GM21825 (cell line): Measurements from ENCODE around the gene LIX1.
"Not testable (repeated sequence)": the region's sequence is repeated elsewhere in the genome, so short reads cannot be mapped to it uniquely, and the experiment has no call there.

ENCODE experiments used
- ATAC-seq: cut with Tn5 transposase; IDR thresholded peaks from one replicate; pipeline ENCODE4 v1.9.1; 2021; ENCODE audit warnings: mild to moderate bottlenecking, moderate library complexity; ENCODE audit not compliant: unreplicated experiment

LIX1 gene

DNA sequence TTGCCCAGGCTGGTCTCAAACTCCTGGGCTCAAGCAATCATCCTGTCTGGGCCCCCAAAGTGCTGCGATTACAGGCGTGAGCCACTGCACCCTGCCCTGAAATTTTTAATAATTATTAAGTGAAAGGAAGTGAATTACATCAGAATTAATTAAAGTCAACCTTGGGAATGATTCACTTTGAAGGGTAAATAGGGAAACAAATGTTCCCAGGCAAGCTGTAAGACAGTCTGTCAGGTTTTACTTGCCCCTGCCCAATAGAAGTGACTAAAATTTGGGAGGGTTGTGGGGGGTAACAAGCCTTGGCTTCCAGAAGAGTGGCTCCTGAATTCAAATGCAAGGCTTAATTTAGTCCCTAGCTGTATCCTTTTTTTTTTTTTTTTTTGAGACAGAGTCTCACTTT, 1.3 kb upstream of the LIX1 start:
- ATAC-seq = no peak

DNA sequence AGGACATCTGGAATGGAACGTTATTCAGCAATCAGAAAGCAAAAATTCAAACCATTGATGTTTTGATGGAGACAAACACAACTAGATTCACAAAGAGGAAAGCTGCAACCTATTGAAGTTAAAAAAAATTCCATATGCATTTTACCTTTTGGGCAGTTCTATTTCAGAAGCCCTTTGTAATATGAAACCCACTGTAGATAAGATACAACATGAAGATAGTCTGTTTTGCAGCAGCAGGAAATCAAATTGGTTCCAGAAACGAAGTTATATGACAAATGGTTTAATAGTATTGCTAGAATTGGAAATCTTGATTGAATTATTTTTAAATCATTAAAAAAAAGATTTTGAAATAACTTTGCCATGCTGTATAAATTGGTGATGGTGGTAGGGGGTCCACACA, 872 bp downstream of the LIX1 start:
- ATAC-seq = no peak

DNA sequence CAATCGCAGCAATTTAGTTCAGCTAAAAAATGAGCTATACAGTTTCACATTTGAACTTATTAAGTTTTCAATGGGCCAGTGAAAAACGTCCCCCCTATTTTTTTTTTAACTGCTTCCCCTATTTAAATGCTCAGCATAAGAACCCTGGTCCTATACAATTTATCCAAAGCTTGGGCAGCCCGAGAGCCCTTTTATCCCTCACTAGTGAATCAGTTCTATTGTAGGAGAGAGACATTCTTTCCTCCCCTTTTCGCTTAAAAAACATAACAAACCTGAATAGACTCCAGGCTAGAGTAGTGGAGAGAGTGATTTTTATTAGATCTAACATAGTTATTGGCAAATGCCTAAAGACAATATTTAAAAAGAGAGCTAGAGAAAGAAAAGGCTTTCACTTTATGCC, 1.4 kb downstream of the LIX1 start:
- ATAC-seq = no peak

DNA sequence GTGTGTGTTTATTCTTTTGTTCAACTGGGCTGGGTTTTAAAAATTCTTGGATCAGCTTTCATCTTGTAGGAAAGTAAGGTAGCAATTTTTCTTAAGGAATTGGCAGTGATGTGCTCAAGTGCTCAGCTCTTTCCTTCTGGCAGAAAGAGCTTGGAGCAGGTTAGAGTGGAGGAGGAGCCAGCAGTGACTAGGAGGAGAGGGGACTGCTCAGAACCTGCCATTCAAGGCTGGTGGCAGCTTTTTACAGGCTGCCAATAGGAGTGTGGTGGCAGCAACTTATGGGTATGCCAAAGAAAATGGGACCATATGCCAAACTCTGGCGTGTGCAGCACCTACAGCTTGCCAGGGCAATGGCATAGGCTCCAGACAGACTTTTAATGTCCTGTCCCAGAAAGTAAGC, 2.2 kb downstream of the LIX1 start:
- not testable (repeated sequence) for ATAC-seq

DNA sequence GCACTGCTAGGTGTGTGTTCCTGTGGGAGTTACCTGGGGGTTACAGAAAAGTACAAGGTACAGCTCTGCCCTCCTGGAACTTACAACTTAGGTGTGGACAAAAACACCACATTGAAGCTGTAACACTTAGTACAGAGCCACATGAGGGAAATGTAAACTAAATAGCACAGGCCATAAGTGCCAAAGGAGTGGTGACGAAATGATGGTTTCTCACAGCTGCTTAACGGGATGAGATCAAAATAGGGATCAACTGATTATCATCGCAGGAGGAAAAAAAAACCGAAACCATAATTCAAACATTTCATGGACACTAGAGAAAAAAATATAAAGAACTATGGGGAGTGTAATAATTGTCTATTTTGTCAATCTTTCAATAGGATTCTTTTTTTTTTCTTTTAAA, 5.9 kb downstream of the LIX1 start:
- no peak for ATAC-seq

DNA sequence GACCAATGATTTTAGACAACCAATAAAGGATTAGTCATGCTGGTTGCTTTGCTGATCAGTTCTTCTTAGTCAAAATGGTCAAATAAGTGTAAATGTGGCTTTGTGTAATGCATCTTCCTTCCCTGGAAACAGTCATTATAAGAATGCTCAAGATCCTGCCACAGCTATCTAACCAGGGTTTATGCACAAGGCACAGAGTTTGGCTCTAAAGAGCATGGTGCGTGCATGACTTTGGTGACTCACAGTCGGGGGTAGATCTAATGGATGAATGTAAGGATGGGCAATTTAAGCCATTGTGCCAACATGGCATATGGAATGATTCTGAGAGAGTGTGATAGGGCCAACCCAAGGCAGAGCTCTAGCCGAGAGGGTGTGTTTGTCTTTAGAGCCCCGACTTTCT, 6.5 kb downstream of the LIX1 start:
- ATAC-seq = no peak

DNA sequence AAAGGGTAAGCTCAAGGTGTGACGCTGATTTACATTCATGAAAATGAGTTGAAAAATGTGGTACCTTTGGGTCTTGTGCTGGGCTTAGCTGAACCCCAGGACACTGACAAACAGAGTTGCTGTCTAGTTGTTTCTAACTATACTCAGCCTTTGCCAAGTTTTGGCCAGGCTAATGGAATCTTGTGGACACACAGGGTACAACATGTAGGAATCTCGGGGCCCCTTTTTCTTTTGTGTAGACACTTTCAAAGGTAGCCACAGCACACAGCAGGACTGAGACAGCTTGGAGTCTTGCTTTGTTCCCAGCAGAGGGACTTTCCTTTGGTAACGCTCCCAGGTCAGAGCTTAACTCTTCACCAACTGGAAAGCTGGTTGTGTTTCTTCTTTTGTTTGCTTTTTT, 7.8 kb downstream of the LIX1 start:
- no peak for ATAC-seq

DNA sequence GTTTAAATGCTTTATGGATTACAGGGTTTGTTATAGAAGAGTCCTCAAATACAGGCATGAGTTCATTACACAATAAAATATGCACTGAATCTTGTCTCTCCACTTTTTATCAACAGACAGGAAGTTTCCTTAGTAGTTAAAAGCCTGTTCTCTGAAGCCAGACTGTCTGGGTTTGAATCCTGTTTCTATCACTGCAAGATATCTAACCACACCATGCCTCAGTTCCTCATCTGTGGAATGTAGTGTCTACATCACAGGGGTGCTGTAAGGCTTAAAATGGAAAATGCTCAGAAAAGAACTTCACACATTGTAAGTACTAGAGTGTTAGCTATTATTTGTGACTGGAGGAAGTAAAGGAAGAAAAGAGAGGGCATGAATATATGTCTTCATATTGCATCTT, 9.3 kb downstream of the LIX1 start:
- ATAC-seq = no peak

DNA sequence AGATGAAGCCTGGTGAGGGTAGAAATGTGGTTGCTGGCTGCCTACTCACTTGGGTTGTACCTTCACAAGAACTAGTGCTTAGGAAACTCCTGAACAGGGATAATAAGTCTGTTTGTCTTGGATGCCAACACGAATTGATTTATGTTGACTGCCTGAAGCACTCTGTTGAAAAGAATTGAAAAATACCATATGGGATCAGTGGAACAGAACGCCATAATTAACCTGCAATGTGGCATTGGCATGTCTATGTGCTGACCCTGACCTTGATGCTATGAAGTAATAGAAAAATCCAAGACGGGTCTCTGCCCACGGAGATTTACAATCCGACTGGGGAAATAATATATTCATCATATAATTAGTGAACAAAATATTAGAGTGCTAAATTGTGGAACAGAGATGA, 10.5 kb downstream of the LIX1 start:
- no peak for ATAC-seq

DNA sequence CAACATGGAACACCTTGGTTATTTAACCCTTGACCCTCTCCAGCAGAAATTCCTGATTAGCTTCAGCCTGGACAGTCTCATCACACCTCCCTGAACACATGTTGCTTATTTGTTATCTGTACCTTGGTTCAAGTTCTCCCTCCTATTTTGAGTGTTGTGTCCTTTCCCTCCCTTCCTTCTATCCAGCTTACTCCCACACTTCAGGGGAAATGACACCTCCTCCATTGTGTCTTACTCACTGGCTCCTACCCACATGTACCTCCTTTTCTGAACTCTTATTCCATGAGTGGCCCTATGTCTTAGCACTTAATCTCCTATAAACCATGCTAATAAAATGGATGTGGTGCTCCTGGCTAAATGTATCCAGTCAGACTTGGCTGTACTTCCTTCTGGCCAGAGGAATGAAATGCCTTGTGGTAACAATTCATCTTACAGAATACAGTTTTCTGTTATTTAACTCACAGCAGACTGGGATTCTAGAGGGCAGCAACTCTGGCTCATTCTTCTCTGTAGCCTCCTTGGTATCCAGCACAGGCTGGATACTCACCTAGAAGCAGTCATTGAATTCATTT, 11.2 kb downstream of the LIX1 start:
- no peak for ATAC-seq

DNA sequence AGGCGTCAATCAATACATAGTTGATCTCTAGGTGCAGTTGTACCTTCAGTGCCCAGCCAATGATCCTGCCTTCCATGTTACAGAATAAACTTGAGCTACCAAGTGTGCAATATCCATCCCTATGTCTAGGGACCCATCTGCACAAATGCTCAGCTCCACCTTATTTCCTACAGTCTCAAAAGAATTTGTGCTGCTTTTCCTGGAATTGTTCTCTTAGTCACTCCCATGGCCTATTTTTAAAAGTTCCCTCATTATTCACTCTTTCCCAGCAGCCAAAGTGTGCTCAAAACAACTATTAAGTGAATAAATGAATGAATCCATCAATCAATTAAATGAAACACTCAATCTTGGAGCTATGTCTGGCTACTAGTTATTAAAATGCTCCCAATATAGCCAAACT, 14.7 kb downstream of the LIX1 start:
- ATAC-seq = no peak

DNA sequence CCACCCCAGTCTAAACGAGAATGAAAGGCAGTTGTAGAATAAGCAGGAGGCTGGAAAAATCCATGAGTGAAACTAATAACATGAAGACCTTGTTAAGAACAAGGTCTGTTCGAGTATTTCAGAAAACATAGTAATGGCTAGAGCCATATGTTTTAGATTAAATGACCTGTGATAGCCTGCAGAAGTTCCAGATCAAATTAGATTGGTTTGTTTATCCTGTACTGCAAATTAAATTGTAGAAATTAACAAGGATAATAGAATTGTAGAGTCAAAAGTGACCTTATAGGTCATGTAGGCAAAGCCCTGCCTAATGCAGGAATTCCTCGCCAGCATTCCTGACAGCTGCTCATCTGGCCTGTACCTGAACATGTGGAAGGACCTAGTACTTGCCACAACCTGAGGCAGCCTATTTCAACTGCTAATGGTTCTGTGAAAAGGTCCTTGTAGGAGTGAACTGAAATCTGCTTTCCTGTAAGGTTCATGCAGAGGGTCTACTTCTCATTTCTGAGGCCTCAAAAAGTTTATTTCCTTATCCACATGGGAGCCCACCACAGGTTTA, 17.2 kb downstream of the LIX1 start:
- ATAC-seq = no peak

DNA sequence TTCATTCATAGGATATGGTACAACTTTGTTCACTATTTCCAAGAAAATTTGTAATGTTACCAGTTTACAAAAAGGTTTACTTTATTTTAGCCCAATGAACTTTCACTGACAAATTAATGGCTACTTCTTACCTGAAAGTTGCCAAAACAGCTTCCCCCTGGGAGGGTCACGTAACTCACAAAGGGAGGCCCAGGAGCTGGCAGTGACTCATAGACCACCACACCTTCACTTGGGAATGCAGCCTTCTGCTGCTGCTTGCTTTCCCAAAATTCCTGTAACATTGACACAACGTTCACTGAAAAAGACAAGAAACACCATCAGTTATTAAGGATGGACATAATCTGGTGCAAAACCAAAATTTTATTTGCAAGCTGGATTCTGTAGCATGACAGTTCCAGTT, 18.1 kb downstream of the LIX1 start:
- ATAC-seq = no peak

DNA sequence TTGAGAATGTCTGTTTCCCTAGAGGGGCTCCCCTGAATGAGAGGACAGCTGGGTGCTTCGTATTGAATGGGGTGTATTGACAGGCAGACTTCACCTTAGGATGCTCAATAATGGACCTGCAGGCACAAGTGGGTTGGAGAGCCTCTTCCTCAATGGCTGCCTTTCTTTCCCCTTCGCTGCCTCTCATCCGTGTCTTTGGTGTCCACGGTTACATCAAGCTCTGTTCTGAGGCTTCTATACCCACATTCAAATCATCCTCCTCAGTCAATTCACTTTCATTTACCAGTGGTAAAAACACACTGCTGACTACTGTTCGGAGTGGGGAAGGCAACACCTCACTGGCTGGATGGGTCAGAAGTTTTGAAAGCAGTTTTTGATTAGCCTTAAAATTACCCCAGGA, 20.6 kb downstream of the LIX1 start:
- no peak for ATAC-seq

DNA sequence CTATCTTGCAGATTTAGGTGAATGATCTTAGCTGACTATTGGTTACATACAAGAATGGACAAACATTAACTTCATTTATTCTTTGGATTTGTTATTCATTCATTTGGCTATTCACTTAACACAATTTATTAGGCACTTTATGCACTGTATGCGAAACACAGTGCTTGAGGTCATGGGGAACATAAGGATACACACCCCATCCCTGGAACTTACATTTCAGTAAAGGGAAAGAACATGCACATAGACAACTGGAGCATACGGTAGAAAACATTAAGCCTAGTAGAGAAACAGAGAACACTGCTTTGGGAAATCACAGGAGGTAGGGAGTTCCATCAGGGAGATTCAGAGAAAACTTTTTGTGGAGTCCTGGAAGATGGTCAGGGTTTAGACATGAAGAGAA, 22.2 kb downstream of the LIX1 start:
- ATAC-seq = no peak

DNA sequence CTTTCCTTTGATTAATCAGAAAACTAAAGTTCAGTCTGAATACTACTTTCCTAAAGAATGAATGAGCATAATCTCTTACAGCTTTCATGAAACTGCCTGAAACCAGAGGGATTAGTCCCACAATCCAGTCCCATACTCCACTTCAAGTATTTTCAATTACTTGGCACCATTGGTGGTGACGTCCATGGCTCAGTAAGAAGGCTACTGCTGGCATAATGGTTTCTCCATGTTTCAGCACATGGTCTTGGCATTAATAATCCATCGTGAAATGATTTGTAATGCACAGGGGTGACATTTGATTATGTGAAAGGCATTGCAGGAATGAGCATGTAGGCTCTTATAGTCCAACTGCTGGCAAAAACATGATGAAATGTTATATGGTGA, 23.4 kb downstream of the LIX1 start:
- ATAC-seq = no peak

DNA sequence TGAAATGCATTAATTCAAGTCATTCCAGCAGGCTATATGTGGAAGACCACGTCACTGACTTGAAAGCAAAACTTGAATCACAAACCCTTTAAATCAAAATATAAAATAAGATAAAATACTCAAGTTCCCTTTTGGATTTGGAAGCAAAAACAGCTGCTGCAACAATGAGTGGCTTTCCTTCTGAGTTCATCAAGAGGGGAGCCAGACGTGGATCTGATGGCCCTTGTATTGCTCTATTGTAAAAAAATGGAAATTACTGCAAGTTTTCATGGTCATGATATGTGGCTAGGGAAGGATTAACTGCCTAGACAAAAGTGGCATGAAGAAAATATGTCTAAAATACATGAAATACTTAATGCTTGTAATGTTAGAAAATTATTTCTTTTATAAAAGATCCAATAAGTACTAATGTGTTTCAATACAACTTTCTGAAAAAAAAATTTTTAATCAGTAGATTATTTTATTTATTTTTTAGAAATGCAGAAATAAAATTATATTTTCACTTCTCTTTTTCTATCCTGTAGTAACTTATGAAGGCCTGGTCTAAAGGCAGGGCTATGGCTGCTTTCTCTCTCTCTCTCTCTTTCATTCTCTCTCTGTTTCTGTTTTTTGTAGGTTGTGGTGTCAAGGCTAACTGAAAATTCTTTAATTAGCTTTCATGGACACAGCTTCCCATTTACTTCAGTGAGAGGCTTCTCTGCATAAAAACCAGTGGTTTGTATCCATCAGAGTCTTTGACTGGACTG, 24.0 kb downstream of the LIX1 start:
- ATAC-seq = no peak

DNA sequence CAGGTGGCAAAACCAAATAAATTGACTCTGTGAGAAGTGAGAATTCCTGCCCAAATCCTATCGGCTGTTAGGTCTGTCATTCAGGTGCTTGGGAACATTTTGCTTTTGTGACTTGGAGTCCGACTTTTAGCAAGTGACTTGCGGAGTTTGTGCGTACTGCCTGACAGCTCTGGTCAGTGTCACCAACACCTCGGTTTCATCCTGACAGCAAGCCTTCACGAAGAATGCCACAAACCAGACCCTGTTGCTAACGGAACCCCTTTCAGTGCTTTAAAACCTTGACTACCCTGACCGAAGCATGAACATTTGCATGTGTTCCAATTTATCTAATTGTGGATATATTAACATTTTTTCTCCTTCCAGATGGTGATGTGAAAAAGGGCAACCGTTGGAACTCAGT, 26.5 kb downstream of the LIX1 start:
- ATAC-seq = no peak

DNA sequence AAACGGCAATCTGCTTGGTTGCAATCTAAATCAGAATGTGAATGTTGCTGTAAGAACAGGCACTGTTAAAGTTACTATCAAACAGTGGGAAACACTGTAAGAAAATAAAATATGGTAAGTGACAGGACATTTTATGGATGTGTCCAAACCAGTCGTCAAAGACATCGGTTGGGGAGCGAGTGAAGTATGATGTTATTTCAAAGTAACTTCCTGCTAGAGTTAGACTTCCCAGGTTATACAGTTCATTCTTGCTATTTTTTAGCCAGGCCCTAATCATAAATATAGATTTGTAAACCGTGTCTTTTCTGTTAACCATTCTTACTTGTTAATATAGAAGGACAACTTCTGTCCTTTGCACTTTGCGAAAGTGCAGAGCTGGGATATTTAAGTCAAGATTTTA, 30.2 kb downstream of the LIX1 start:
- no peak for ATAC-seq

DNA sequence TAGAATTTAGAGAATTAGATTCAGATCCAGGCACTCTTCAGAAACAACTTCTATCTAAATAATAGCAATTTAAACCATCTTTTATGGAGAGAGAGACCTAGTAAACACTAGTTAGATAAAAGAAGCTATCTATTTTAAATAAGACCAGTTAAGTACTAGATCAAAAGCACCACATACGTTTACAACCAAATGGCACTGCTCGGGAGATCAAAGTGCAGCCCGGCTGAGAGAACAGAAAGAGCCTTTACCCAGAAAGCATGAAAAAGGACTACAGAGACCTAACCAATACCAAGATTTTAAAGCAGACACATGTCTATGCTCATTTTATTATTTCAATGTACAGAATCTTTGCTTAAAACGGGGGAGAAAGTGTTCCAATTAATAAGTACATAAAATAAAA, 30.8 kb downstream of the LIX1 start:
- no peak for ATAC-seq

DNA sequence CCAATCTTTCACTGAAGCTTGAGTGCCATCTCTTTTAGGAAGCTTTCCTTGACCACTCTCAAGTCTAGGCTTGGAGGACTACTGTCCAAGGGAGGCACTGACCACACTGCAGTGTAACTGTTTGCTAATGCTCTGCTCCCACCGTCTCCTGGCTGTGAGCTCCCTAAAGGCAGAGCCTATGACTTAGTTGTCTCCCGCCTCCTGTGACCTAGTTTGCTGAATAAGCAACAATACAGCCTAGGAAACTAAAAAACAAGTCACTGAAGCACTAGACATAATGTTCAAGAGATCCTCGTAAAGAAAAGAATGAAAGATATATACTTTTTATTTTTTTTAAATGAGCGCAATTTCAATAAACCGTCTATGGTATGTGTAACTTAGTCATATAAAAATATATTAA, 31.4 kb downstream of the LIX1 start:
- ATAC-seq = no peak

DNA sequence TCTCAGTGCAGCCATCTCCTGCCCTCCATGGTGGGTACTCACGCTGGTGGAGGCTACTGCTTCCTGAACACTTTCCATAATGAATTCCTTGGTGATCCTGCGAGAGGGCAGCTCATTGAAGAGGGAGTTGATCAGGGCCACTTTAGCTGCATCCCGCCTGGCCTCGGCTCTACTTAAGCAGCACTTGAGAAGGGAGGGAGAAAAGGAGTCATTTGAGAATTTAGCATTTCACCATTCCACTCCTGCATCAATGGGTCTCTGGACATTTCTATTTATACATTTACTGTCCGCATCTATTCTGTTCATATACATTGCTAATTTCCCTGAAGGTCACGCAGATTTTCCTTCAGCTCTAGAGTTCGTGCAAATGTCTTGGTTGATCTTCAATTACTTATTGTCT, 35.1 kb downstream of the LIX1 start:
- no peak for ATAC-seq

DNA sequence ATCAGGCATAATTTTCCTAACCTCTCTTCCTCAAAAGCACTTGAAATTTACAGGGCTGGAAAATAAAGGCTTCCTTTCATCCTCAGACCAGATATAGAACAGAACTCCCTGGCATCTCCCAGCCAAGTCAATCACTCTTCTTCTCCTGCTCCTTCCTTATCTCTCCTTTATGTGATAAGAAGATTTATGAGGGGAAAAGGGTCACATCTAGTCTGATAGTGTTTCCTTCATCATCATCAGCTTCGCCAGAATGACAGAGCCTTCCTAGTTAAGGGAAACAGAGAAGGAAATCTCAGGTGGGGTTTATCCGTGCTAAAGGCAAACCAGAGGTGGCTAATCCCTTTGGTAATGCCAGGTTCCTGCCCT, 36.2 kb downstream of the LIX1 start:
- ATAC-seq = no peak
